Astrocyte (in vitro differentiated cells and primary cell): Measurements from ENCODE around the gene PRLHR.

Experiments
- CTCF ChIP-seq: IDR thresholded peaks from 2 replicates; pipeline ENCODE4 v1.5.1; 2011; ENCODE audit warnings: low read depth, mild to moderate bottlenecking, inconsistent platforms, low read length, moderate library complexity; ENCODE audit not compliant: insufficient read depth
- EZH2 ChIP-seq: IDR thresholded peaks from 2 replicates; pipeline ENCODE4 v1.6.1; 2012; ENCODE audit warnings: mild to moderate bottlenecking, low read length, inconsistent platforms; ENCODE audit not compliant: insufficient read depth

- TF ChIP-seq EZH2 (no peak), CTCF (no peak)
These were observed 32.6 kb downstream of the PRLHR start for GRCh38 chr10:118562851-118563250.
